Thoracic aorta (tissue), 2 donors: Measurements from ENCODE around the gene DNM2. TPM values are rescaled to one million over a fixed set of nuclear protein-coding genes. Genes with fewer than 3 reads are reported as not detected.
A peak's percentile ranks its signal among the peaks of the same experiment; 100 is the strongest.

ENCODE experiments used
- ATAC-seq: fragments of 150-250 bp; one replicate; pipeline ENCODE4 v1.8.0; 2017; ENCODE audit warnings: low read depth; ENCODE audit not compliant: insufficient number of reproducible peaks, low FRiP score
- DNase-seq: peaks from one replicate; pipeline ENCODE4 v3.0.0-alpha.2; 2020; ENCODE audit warnings: low spot score
- H3K27ac ChIP-seq, 2 donors: fragments of 200-600 bp; sonication (generic); 1 replicate in 1 of 2; 2 replicates in 1 of 2; pipeline ENCODE4 v1.5.1; 2016; ENCODE audit warnings: mild to moderate bottlenecking in 2 of 2, moderate library complexity in 2 of 2
- H3K27me3 ChIP-seq: fragments of 200-600 bp; sonication (generic); replicated peaks from 2 replicates; pipeline ENCODE4 v1.6.0; 2016; ENCODE audit warnings: mild to moderate bottlenecking; ENCODE audit not compliant: insufficient read depth
- H3K36me3 ChIP-seq: fragments of 200-600 bp; sonication (generic); one replicate; pipeline ENCODE4 v1.5.1; 2016
- H3K4me1 ChIP-seq, 2 donors: fragments of 200-600 bp; sonication (generic); 1 replicate in 1 of 2; 2 replicates in 1 of 2; pipeline versions ENCODE4 v1.5.1 to v1.6.0; 2016; ENCODE audit warnings: low read depth in 2 of 2, mild to moderate bottlenecking in 1 of 2; ENCODE audit not compliant: control insufficient read depth in 1 of 2
- H3K4me3 ChIP-seq: fragments of 200-600 bp; sonication (generic); 2 replicates; pipeline ENCODE4 v1.5.1; 2016; ENCODE audit warnings: mild to moderate bottlenecking
- H3K9me3 ChIP-seq: fragments of 200-600 bp; sonication (generic); 2 replicates; pipeline ENCODE4 v1.5.1; 2016
- total RNA-seq, 2 donors: library from RNA; depleted of rRNA; stranded (reverse); fragments of >200 nt; gene quantifications; one replicate each; pipeline versions ENCODE4 v1.1.0 to v1.2.3, GENCODE V29; 2016
- TF ChIP-seq, protein P1 (sequence below): fragments of 200-600 bp; sonication (generic); IDR thresholded peaks from one replicate; pipeline ENCODE4 v1.5.1; 2019; ENCODE audit warnings: antibody characterized with exemption

Gene DNM2
- total RNA-seq, 2 donors from 2014 or later, result 153 to 195 TPM

DNA sequence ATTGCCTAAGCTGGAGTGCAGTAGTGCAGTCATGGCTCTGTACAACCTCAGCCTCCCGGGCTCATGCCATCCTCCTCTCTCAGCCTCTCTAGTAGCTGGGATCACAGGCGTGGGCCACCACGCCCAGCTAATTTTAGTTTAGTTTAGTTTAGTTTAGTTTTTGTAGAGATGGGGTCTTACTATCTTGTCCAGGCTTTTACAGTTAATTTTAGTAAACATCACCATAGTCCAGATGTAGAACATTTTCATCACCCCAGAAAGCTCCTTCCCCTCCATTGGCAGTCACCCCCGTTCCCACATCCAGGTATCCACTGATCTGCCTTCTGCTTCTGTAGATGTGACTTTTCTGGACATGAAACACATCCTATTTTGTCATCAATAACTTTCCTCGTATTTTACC, 41.1 kb downstream of the DNM2 start:
- TF ChIP-seq, protein P1, sequence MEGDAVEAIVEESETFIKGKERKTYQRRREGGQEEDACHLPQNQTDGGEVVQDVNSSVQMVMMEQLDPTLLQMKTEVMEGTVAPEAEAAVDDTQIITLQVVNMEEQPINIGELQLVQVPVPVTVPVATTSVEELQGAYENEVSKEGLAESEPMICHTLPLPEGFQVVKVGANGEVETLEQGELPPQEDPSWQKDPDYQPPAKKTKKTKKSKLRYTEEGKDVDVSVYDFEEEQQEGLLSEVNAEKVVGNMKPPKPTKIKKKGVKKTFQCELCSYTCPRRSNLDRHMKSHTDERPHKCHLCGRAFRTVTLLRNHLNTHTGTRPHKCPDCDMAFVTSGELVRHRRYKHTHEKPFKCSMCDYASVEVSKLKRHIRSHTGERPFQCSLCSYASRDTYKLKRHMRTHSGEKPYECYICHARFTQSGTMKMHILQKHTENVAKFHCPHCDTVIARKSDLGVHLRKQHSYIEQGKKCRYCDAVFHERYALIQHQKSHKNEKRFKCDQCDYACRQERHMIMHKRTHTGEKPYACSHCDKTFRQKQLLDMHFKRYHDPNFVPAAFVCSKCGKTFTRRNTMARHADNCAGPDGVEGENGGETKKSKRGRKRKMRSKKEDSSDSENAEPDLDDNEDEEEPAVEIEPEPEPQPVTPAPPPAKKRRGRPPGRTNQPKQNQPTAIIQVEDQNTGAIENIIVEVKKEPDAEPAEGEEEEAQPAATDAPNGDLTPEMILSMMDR, result no peak
- Histone ChIP-seq H3K27ac (no peak overlapping the region), H3K9me3 (no peaks in the 10 kb centered on the region), H3K4me1 (peaks cover 9 to 25% of the 10 kb centered on the region in 2 donors), H3K4me3 (no peak overlapping the region), H3K36me3 (no peaks in the 10 kb centered on the region), H3K27me3 (no peaks in the 10 kb centered on the region)
- no peak for DNase-seq
- ATAC-seq, result no peak

DNA sequence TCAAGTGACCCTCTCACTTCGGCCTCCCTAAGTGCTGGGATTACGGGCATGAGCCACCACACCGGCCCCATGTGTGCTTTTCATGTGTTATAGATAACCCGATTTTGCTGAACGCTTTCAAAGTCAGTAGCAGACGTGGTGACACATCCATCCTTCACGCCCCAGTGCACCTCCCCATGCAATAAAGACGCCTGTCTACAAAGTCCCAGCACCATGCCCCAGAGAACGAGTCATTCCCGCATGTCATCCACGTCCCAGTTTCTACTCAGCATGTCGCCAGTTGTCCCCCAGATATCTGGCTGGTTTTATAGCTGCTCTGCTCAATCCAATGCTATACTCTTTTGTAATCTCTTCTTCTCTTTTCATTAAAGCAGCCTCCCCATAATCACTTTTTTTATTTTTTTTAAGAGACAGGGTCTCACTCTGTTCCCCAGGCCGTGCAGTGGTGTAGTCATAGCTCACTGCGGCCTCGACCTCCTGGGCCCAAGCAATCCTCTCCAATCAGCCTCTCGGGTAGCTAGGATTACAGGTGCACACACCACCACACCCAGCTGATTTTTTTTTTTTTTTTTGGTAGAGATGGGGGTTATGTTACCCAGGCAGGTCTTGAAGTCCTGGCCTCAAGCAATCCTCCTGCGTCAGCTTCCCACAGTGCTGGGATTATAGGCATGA, 42.5 kb downstream of the DNM2 start:
- DNase-seq (no peak), ATAC-seq (no peak)
- no peaks in the 10 kb centered on the region for H3K27me3 ChIP-seq
- TF ChIP-seq, protein P1, result no peak
- H3K4me3 ChIP-seq, result no peak overlapping the region
- H3K9me3 ChIP-seq, result no peaks in the 10 kb centered on the region
- H3K27ac ChIP-seq, result no peak overlapping the region
- H3K4me1 ChIP-seq, result peaks cover 9 to 27% of the 10 kb centered on the region in 2 donors
- H3K36me3 ChIP-seq, result no peaks in the 10 kb centered on the region

DNA sequence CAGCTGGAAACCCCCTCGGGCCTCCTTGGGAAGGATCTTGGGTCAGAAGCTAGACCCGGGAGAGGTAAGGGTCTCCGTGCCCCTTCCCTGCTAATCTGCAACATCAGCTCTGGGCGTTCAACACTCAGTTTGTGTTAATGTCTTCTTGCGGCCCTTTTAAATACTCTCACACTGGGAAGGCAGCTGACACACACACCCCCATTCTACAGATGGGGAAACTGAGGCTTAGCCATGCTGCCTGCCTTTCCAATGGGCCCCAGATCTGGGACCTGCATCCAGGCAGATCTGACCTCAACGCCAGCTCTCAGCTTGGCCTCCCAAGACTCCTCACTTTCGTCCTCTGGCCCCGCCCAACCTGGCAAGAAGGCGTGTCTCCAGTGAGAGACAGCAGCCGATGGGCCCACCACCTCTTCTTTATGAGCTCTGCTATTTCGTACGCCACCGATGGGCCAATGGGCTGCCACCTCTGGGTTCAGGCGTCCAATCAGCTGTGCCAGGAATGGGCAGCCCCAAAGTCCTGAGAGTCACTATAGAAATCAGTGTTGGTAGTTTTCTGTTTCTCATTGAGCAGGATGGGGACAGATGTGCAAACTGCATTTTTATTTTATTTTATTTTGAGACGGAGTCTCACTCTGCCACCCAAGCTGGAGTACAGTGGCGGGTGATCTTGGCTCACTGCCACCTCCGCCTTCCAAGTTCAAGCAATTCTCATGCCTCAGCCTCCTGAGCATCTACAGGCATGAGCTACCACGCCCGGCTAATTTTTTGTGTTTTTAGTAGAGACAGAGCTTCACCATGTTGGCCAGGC, 43.8 kb downstream of the DNM2 start:
- DNase-seq, result no peak
- TF ChIP-seq, protein P1, result no peak
- peak overlapping the region; percentile 25 to 65 for H3K27ac ChIP-seq
- H3K4me1 ChIP-seq, result peaks cover 18 to 40% of the 10 kb centered on the region in 2 donors
- H3K4me3 ChIP-seq, result no peak overlapping the region
- H3K36me3 ChIP-seq, result no peaks in the 10 kb centered on the region
- H3K27me3 ChIP-seq, result no peaks in the 10 kb centered on the region
- H3K9me3 ChIP-seq, result no peaks in the 10 kb centered on the region
- ATAC-seq, result peak; percentile 29

DNA sequence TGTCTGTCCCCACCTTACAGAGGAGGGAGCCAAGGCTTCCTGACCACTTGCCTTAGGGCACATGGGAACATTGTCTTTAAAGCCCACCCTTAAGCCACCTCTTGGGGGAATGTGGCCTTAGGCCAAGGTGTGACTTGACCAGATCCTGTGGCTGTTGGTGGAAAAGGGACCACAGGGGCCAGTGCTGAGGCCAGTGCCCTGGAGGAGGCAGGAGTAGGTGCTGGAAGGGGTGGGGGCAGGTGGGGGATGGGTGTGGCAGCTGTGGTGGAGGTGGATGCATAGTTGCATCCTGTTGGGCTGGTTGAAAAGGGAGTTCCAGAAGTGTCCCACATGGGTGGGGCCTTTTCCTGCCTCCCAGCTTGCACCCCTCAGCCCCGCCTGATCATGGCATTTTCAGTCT, 44.8 kb downstream of the DNM2 start:
- TF ChIP-seq, protein P1, result no peak
- H3K9me3 ChIP-seq, result no peaks in the 10 kb centered on the region
- H3K27me3 ChIP-seq, result no peaks in the 10 kb centered on the region
- H3K4me3 ChIP-seq, result no peak overlapping the region
- DNase-seq, result no peak
- no peaks in the 10 kb centered on the region for H3K36me3 ChIP-seq
- peaks cover 28 to 50% of the 10 kb centered on the region in 2 donors for H3K4me1 ChIP-seq
- ATAC-seq, result no peak
- peak overlapping the region; percentile 25 to 65 for H3K27ac ChIP-seq

DNA sequence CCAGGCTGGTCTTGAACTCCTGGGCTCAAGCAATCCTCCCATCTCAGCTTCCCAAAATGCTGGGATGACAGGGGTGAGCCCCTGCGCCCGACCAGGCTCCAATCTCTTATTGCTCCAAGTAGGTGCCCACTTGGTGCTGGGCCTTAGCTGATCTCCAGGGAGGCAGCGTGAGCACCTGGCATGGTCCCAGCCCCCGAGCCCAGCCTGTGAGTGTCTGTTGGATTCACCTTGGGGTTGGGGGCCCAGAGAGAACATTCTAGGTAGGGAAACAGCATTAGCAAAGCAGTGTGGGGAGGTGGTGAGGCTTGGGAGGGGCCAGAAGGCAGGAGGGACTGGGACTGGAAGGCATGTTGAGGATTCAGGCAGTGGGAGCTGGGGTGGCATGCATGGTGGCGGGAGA, 45.5 kb downstream of the DNM2 start:
- peak overlapping the region in 1 of 2 donors; percentile 31 for H3K27ac ChIP-seq
- peaks cover 32 to 56% of the 10 kb centered on the region in 2 donors for H3K4me1 ChIP-seq
- TF ChIP-seq, protein P1, result no peak
- H3K27me3 ChIP-seq, result no peaks in the 10 kb centered on the region
- H3K36me3 ChIP-seq, result no peaks in the 10 kb centered on the region
- DNase-seq (no peak), ATAC-seq (no peak)
- no peaks in the 10 kb centered on the region for H3K9me3 ChIP-seq
- H3K4me3 ChIP-seq, result no peak overlapping the region
